Stimulated activated CD4-positive, alpha-beta T cell treated with anti-CD3 and anti-CD28 coated beads, Interleukin-4, amount 100 ng/mL, for 1 hour (primary cell): ENCODE measurements around the gene ABCA5.
A peak's percentile ranks its signal among the peaks of the same experiment; 100 is the strongest.

Source experiments
- DNase-seq: peaks from one replicate; pipeline ENCODE4 v3.0.0-alpha.2; 2020

ABCA5 gene

DNA sequence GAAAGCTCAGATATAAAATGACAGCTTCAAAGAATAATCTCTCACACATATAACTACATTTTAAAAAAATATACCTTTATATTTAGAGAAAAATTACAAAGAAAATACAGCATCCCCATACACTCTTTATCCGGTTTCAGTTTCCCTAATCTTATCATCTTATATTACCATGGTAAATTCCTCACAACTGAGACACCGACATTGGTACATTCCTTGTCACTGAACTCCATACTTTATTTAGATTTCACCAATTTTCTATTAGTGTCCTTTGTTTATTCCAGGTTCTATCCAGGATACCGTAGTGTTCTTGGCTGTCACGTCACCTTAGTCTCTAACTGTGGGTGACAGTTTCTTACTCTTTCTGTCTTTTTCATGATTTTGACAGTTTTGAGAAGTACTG, 76.3 kb downstream of the ABCA5 start:
- no peak for DNase-seq

DNA sequence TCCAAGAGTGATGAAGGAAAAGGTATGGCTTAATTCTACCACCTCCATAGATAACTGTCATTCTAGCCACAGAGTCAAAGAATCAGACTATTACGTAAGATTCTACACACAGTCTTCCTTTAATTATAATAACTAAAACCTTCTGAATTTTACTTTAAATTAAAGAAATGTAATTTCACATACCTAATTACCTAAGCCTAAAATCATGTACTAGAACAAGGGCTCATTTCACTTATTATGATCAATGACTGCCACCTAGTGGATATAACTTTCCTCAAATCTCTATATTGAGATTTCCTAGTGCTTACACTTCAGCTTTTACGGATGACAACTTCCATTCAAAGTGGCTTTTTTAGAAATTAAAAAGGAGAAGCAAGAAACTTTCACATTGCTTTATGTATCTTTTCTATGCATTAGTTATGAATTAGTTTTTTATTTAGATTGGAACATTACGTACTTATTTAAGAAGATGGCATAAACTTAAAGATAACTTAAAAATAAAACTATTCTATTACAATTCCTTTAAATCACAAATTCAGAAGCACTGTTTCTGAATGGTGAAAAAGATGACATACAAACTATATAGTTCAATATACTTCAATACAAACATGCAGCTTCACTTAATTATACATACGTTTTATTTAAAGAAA, 80.1 kb downstream of the ABCA5 start:
- no peak for DNase-seq

DNA sequence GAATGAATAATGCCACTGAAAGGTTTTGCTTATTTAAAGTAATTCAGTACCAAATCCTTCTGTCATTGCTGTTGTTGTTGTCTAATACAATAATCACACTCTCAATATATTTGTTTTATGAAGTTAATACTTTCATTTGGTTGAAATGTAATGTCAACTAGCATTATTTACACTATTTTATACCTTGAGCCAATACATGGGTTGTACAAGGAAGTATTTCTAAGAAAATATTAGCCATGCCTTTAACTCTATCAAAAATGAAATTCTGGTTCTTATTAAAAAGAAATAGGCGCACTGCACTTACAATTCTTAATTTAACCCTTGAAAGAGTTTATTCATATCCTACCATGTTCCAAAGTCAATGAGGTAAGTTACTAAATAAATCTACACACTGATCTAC, 80.7 kb downstream of the ABCA5 start:
- no peak for DNase-seq

DNA sequence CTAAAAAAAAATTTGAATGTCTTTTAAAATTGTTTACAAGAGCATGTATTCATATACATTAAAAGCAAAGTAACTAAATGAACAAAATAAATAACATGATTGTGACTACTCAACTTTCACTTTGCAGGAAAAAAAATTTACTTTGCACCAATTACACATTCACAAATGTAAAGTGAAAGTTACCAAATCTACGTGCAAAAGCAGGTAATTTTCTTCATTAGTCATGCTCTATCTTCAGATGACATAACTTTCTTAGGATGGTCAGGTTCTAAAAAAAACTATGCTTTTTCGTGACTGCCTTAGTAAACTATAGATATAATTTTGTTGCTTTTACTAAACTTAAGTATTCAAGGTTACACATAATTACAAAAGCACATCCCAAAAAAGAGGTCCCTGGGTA, 81.3 kb downstream of the ABCA5 start:
- DNase-seq = no peak

DNA sequence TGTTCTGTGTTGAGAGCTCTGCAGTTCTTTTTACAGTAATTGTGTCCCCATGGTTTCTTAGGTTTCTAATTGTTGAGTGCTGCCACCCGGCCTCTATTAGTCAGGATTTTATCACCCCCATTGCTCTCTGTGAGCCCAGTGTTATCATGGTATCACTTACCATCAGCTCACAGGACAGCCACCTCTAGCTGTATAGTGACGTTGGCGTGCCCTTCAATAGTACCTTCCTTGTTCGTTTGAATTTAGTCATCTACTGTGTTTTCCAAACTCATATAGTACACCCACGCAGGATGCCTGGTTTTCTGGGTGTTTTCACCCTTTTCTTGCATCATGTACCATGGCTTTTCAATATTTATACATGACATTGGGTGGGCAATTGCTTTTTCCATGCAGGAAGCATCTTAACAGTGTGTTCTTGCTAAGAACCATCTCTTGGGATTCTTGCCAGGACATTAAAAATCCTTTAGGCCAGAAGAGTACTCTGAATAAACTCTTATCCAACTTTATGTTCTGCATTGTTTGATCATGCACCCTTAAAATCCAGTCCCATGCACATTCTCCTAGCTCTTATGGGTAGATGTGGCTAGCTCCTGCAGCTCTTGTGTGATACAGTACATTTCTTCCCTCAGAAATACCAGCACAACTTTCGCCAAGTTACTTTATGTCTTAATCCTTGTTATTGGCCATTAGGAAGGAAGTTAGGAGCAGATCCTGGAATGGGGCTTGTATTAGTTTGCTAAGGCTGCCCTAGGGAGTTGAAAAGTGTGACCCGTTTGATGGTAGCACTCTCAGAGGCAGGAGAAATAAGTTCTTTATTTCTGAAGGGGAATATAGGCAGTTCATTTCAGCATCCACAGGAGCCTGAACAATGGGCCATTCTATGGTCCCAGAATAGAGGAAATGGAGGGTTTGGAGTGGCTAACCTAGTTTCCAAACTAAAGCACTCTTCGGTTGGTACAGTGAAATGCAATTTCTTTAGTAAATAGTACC, 87.0 kb downstream of the ABCA5 start:
- DNase-seq = no peak

DNA sequence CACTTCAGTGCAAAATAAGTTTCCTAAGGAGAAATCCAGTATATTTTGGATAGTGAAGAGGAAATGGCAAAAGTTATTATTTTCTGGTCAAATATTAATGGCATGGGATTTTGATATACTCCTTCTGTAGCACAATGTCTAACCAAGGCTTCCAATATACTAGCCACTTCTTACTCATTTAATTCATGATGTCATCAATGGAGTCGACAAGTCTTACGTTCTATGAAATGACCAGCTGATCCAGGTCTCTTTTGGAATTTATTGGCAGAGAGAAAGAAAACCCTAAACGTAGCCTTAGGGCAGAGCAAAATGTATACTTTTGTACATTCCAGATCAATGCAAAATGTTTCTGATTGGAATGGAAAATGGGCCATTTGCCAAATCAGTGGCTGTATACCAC, 90.0 kb downstream of the ABCA5 start:
- DNase-seq = no peak

DNA sequence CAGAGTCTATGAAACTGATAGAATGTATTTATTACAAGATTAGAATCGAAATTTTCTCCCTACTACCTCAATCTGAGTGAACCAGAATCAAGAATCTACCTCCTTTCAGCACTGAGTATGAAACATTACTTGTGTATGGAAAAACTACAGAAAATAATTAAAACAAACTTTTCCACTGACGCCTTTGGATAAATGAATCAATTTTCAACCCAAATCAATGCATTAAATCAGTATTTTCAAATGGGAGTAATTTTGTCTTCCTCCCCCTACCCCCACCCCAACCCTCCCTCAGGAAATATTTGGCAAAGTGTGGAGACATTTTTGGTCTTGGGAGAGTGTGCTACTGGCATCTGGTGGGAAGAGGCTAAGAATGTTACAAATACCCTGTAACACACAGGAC, 90.5 kb downstream of the ABCA5 start:
- DNase-seq = no peak

DNA sequence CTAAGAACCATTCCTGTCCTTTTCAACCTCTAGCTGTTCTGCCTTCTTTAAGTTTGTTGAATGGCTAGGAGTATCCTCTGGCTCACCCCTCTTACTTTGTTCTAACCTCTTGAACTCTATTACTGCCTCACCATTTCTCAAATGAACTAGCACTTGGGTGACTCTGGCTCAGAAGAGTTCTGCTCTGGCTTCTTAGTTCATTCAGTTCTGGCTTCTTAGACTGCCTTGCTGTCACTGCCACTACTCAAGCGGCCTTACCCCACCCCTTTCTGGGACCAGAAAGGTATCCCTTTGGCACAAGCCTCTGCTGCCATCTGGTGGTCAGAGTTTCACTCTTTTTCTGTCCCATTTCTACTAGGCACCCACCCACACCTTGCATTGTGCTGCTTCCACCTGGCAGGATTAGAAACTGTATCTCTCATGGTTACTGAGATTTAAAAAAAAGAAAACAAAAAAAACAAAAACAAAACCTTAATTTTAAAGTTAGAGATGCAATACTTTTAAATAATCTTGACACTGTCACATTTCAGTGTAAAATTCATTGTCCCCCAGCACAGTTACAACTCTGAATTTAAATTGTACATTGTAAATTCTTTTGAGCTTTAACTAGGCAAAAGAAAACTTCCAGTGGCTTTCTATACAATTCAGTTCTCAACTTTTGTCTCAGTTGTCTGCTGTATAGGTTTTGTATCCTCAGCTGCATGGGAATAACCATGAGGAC, 91.4 kb downstream of the ABCA5 start:
- DNase-seq = peak; percentile 48

DNA sequence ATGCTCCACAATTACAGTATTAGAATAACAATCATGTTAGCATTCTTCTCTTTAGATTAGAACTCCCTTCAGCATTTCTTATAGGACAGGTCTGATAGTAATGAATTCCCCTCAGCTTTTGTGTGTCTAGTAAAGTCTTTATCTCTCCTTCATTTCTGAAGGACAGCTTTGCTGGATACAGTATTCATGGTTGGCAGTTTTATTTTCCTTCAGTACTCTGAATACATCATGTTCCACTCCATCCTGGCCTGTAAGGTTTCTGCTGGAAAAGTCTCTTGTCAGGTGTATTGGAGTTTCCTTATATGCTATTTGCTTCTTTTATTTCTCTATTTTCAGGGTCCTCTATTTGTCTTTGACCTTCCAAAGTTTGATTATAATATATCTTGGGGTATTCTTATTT, 94.3 kb downstream of the ABCA5 start:
- no peak for DNase-seq

DNA sequence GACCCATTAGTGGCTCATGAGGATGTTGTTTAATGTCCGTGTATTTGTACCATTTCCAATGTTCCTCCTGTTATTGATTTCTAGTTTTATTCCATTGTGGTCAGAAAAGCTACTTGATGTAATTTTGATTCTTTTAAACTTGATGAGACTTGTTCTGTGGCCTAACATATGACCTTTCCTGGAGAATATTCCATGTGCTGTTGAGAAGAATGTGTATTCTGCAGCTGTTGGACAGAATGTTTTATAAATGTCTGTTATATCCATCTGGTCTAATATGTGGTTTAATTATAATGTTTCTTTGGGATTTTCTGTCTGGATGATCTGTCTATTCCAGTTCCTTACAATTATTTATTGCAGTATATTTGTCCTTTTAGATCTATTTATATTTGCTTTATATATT, 95.4 kb downstream of the ABCA5 start:
- no peak for DNase-seq

DNA sequence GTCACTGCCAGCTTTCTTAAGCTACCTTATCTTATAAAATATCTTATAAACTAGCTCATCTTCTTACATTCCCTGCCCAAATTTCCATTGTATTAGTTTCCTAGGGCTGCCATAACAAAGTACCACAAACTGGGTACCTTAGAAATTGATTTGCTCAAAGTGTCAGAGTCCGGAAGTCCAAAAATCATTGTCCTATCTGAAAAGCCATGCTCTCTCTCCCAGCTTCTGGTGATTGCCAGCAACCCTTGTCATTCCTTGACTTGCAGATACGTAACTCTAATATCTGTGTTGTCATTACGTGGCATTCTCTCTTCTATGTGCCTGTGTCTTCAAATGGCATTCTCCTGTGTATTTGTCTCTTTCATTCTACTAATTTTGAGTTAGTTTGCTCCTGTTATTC, 96.0 kb downstream of the ABCA5 start:
- DNase-seq = no peak

DNA sequence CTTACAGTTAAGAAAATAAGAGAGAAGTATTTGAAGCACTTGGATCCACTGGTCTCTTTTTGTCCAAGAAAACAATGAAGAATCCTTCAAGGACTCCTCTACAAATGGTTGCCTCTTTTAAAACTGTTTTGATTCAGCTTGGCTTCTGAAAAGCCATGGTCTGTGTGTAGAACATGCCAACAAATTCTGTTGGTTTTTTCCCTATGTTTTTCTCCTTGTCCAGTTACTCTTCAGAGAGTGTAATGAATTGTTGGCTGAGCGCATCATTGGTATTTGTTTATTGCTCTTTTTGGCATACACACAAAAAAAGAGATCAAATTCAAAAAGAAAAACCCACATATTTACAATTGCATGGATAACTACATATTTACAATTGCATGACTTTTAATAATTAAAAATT, 98.4 kb downstream of the ABCA5 start, which contains the start of gene ABCA10:
TSS of gene ABCA10 (minus strand) at position 249 of the 400 bp plus-strand sequence. CDS start 3,466 bp downstream, outside the sequence.
- DNase-seq = no peak

DNA sequence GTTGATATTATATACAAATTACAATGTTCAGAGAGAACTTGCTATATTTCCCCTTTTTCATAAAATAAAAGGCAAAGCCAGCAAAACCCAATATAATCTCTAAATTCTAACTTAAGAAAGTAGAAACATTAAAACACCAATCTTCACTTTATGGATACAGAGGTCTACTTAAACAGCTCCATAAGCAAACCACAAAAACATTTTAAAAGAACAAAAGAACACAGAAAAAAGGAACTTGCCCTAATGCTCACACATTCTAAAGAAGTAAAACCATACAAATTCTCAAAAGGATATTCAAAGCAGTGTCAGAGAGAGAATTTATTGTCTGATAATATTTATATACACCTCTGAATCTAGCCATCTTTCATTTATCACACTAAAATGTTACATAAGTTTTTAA, 98.9 kb downstream of the ABCA5 start:
- DNase-seq = no peak

DNA sequence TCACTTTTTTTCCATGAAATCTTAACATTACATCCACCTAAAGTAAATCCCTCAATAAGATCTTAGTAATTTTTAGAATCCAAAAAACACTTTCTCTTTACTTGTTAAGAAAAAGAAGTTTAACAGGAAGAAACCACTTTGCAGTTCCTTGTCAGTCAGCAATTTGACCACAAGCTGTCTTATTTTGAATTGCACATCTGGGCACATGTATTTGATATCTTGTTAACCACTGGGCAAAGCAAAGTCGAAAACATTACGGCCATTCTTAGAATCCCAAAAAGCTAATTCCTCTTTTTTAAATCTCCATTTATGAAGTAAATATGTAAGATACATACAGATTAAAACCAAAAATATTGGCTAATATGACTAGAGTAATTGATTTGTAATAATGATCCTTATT, 99.4 kb downstream of the ABCA5 start:
- DNase-seq = no peak

DNA sequence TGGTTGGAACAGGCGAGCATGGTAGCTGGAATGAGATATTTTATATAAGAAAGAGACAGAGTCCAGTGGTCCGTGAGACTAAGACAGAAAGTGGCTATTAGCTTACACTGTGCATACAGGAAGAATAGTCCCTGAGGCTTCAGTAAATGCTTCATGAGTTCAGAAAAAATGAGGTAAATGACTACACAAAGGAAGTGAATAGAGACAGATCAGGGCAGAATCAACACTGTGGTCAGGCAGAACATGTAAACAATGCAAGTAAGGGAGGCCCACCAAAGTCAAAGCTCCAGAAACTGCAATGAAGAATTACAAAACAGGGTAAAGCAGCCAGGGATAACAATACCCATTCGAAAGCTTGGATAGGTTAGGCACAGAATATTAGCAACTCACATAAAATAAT, 103.1 kb downstream of the ABCA5 start:
- DNase-seq = no peak

DNA sequence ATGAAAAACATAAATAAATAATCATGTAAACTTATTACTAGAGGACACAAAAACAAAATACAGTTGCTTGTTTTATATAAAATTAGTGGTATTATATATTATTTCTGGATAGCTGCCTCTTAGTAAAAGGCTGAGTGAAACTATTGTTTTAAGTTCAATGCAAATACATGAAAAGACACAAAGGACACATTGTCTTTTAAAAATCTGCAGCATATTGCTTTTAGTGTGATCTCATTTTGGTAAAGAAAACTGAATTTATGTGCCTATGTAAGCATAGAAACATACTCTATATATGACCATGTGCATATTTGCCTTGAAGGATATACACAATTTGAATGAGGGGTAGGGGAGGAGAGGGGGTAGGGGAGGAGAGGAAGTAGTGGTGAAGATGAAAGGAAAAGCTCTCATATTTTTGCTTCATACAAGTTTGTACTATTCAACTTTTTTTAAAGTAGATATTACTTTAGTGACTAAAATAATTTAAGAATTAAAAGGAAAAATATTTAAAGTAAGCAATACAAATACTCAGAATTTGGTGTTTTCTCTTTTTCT, 104.2 kb downstream of the ABCA5 start:
- DNase-seq = no peak

DNA sequence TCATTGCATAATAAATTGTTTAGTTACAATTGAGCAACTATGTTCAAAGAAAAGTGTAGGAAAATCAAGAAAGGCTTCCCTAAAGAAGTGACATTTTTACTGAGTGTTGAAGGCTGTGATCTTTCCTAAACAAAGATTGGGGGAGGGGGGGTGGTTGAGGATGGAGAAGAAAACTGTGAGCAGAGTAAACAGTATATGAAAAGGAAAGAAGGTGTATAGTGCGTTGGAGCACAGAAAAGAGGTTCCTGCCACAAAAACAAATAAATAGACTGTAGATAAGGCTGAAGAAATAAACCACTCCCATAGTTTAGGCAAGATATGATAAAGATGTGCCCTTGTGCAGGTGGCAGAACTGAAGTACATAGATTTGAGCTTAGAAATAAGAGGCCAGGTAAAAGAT, 106.8 kb downstream of the ABCA5 start:
- no peak for DNase-seq

DNA sequence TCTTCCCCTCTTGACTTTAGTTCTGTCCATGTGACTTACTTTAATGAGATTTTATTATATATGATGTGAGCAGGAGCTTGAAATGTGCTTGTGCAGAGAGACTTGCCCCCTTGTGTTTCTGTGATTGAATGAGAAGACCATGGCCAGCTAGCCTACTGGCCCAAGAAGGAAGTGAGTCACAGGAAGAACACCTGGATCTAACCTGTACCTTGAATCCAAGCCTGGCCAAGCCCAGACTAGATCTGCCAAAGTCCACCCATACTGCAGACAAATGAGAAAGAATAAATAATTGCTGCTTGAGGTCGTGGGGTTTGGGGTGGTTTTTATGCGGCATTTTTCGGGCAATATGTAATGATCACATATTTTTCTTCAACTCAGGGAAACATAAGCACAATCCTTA, 107.9 kb downstream of the ABCA5 start:
- no peak for DNase-seq

DNA sequence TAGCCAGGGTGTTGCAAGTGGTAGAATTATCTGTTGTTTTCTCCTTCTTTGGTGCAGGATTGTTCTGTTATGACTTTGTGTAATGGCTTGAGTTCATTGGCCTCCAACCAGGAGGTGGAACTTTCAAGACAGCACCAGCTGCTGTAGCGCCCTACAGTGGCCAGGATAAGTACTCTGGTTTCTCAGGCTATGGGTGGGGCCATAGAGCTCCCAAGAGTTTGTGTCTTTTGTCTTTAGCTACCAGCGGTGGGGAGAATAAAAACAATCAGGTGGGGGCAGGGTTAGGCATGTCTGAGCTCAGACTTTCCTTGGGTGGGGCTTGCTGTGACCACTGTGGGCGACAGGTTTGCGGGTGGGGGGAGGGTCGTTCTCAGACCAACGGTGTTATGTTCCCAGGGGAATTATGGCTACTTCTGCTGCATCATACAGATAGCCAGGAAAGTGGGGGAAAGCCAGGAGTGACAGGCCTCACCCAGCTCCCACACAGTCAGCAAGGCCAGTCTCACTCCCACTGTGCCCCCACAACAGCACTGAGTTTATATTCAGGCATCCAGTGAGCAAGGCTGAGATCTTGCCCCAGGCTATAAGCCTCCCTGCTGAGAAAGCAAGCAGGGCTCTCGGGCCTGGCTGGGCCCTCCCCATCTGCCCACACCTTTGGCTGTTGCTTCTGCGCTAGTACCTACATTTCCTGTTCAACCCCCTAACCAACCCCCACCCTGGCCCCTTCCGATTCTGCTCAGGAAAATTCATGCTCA, 113.7 kb downstream of the ABCA5 start:
- DNase-seq = no peak

DNA sequence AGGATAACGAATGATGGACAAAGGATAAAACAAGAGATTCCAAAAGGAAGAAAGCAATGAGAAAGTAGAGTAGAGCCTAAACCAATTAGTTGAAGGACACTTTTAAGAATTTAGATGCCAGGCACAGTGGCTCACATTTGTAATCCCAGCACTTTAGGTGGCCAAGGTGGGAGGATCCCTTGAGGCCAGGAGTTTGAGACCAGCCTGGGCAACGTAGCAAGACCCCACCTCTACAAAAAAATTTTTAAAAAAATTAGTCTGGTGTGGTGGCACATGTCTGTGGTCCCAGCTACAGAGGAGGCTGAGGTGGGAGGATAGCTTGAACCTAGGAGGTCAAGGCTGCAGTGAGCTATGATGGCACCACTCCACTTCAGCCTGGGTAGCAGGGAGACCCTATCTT, 118.3 kb downstream of the ABCA5 start:
- no peak for DNase-seq

DNA sequence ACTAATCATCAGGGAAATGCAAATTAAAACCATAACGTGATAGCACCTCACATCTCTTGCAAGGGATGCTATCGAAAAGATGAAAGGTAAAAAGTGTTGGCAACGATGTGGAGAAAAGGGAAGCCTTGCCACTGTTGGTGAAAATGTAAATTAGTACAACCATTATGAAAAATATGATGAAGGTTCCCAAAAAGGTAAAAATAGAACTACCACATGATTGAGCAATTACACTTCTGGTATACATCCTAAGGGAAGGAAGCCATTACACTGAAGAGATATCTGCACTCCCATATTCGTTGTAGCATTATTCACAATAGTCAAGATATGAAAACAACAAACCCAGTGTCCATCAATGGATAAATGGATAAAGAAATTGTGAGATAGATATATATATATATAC, 119.8 kb downstream of the ABCA5 start:
- DNase-seq = no peak

DNA sequence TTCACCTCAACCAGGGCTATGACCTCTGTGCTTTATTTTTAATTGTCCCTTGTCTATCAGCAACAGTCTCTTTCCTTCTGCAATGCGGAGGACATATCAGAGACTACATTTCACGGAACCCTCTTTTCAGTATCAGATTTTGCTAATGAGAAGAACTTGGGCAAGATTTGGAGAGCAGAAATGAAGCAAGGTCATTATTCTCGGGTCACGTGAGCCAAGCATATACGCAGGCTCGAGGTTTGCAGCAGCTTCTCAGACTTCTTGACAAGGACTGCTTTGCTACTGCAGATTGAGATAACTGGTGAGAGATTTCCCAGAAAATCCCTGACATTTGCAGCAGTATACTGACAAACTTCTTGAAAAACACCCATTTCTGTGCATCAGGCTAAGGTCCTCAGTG, 128.7 kb downstream of the ABCA5 start:
- DNase-seq = no peak
